HG03108 (cell line): ENCODE measurements around the gene ALG2.

Source experiments
- ATAC-seq: cut with Tn5 transposase; IDR thresholded peaks from one replicate; pipeline ENCODE4 v1.9.1; 2021; ENCODE audit warnings: moderate library complexity; ENCODE audit not compliant: unreplicated experiment

The ALG2 gene

DNA sequence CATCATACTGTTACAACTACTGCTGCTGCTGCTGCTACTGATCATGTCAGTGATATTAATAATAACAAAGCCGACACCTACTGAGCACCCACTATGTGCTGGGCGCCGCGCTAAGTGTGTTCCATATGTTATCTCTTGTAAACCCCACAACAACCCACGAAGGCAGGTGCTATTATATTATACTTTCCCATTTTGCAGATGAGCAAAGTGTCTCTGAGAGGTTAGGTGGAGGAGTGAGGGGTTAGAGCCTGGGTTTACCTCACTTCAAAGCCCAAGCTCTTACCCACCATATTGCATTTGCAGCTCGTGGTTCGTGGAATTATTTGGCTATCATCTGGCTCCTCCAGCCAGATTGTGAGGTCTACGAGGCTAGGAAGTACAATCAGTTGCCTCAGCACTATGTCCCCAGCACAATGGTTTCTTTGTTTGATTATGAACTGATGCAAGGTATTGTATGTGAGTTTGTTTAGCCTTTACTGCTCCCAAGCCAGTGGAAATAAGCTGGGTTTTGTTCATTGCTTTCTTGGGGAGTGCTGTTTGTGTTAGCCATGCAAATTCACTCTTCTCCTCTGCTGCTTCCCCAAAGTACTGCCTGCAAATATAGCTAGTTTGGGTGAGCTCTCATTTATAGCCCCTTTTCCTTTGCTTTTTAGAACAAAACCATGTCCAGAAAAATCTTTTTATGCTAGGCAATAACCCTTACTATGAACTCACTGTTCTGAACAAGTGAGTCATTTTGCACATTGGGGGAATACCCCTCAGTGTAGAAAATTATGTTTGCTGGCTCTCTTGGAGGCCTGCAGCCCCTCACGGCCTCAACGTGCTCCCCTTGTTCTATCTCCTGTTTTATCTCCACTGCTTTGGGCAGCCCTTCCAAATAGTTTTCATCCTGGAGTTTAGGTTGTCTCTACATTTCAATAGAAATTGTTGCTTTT, 47.9 kb downstream of the ALG2 start:
- ATAC-seq, result no peak

DNA sequence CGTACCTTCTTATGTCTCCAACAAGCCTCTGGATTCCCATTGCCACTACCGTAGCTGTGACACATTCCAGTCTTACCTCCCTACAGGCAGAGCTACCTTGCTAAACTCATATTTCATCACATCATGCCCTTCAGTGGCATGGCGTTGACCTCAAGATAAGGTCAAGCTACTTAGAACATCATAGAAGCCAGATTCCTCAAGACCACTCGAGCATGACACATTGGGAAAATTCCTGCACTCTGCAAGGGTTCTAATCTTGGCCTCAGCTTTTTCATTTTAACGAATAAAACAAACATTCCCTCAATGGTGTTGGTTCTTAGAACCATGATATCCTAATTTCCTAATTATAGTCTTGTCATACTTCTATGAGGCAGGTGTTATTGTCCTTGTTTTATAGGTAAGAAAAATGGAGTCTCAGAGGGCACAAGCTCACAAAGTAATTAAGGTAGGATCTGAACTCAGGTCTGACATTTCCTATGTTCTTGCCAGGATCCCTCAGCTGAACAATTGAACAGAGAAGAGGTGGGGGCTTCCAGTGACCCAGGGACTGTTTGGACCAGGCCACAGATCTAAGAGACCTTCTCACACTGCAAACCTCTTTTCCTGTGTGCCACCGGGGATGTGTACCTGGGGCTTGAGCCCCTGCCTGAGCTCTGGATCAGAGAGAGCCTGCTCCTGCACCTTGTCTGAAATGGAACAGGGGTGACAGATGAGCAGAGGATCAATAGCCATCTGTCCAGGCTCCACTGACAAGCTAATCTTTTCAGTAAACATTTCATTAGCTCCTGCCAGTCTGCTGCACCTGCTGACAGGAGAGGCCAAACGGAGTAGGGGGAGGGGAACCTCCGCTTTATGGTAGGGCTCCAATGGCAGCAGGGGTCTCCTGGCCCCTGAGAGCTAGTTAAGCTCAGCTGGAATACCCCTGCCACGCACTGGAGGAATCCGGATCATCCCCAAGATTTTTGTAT, 49.3 kb downstream of the ALG2 start:
- ATAC-seq, result no peak

DNA sequence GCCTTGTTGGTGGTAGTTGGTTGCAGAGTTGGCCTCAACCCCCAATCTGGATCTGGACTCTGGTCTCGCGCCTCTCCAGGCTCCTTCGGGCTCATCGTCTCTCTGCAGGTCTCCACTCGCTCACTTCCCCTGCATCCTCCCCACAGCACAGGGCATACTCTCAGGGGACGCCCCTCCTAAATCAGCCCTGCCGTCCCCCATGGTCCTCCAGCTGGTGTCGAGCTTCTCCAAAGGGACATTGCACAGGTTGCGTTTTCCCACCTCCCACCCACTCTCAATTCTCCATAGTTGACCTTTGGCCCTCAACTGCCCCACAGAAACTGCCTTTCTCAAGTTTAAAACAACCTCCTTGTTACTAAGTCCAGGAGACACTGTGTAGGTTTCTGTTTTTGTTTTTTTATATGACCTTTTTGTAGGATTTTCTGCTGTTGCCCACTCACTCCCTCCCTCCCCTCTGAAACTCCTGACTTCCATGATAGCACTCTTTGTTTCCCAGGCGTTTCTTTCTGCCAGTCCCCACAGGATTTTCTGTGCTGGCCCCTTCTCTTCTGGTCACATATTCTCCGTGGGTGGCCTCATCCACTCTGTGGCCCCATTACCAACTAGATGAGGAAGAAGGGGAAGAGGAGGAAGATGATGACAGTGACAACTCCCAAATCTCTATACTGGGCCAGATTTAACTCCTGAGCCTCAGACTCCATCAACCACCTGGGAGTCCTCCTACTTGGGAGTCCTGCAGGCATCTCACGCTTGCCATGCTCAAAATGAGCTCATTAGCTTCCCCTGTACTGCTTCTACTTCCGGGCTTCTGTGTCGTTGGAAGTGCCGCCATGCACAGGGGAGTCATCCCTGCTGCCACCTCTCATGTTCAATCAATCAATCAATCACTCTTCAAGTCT, 50.3 kb downstream of the ALG2 start:
- no peak for ATAC-seq

DNA sequence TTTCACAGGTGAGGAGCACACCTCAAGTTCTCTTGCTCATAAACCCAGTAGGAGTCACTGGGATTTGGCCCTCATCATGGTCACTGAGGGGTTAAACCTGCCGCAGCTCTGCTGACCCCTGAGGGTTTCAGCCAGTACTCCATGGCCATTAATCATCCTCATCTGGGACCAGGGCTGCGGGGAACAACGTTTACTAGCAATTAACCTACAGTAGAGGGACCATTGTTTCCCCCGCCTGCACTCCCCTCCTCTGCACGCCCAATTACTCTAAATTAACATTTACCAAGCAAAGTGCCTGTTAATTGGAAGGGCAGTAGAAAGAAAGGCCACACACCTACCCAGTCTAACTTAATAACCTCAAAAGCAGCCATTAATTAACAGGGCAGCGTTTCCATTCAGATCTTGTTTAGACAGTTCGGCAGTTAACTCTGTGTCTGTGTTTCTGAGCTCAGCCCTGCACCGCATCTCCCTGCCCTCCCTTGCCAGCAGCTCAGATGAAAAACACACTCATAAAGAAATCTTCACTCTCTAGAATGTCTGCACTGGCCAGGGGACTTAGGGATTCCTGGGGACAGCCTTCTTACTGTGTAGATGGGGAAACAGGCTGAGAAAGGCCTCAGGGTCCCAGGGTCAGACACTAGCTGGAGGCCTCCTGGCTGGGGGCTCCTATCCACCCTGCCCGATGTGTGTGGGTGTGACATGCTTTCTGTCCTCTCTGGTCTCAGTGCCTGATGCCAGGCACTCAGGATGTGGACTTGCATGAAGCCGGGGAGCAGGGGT, 51.6 kb downstream of the ALG2 start:
- ATAC-seq, result no peak

DNA sequence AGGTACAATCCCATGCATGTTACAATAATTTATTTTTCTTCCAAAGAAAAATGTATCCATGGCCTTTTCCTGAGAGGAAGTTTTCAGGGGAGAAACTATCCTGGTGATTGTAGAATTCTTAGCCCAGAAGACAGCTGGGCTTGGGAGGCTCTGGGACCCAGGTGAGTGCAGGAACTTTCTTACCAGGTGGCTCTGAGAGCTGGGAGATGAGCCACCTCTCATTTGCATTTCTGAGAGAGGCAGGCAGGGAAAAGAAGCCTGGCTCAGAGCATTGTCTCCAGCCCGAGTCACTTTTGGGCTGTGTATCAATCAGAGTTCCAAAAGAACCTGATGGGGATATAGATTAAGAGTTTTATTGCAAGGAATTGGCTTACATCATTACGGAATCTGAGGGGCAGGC, 52.7 kb downstream of the ALG2 start:
- no peak for ATAC-seq

DNA sequence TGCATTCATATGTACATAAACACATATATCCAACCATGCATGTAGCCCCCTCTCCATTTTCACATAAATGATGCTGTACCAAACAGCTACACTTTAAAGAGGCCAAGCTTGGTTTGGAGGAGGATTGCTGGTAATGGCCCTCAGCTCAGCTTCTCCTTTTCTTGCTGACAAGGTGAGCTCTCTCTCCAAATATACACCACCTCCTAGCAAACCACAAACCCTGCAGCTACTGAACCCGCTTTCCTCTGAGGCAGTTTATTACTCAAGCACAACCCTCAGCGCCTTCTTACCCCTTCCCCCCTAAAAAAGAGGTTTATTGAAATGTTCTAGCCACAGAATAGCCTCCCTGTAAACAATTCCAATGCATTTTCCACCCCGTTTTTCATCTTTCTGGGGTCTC, 54.0 kb downstream of the ALG2 start:
- no peak for ATAC-seq

DNA sequence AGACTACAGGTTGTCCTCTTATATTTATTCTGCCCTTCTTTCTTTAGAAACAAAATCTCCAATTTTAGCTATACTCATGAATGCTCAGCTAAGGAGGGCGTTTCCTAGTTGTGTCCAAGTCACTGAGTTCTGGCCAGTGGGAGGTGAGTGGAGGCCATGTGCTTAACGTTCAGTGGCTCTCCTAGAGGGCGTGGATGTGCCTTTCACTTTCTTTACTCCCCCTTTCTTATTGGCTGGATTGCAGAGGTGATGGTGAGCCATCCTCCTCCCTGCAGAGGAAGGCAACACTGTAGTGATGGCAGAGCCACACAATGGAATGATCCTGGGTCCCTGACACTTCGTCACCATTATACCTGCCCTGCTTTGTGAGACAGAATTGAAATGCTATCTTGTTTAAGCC, 54.6 kb downstream of the ALG2 start:
- no peak for ATAC-seq
